Measurements from ENCODE around the gene NOS3. TPM values are rescaled to one million over a fixed set of nuclear protein-coding genes. Genes with fewer than 3 reads are reported as not detected.
A peak's percentile ranks its signal among the peaks of the same experiment; 100 is the strongest.

The NOS3 gene
- total and polyA plus RNA-seq, 9 donors, result 4.9 to 8.9 (median 6.9) TPM

DNA sequence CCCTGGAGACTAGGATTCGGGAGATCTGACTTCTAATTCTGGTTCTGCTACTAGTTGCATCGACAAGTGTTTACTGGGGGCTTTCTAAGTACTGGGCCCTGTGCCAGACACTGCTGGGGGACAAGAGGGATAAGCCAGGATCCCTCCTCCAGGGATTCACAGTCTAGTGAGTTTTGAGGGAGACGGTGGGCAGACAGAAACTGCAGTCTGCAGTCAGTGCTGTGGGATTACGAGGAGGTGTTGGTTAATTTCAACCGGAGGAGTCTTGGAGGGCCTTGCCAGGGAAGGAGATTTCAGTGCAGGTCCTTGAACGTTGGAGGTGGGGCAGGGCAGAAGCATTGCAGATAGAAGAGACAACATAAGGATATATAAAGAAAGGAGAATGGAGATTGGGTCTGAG, 9.2 kb upstream of the NOS3 start:
- no peak for DNase-seq
- Histone ChIP-seq H3K27me3 (ENCODE audit: control insufficient read depth, insufficient read depth, low read length) (peaks cover 44% of the 10 kb centered on the region), H3K27ac (ENCODE audit: low read length) (no peak overlapping the region), H3K36me3 (ENCODE audit: control insufficient read depth, insufficient read depth, low read length) (no peaks in the 10 kb centered on the region), H3K9me3 (replicated peaks; ENCODE audit: control insufficient read depth, low read depth, low read length) (no peaks in the 10 kb centered on the region), H3K4me1 (ENCODE audit: control insufficient read depth, insufficient read depth, low read length) (peaks cover 56% of the 10 kb centered on the region), H3K4me3 (ENCODE audit: low read length) (no peak overlapping the region)
- WGBS (ENCODE audit: insufficient coverage), result 41% methylated on average over 6 of the region's 6 CpGs

GRCh38 chr7:150982351-150982750, 8.5 kb upstream of the NOS3 start:
- WGBS (ENCODE audit: insufficient coverage), result no CpG with 5 or more reads among the region's 3 CpGs
- Histone ChIP-seq H3K4me1 (ENCODE audit: control insufficient read depth, insufficient read depth, low read length) (peaks cover 49% of the 10 kb centered on the region), H3K27ac (ENCODE audit: low read length) (no peak overlapping the region), H3K9me3 (replicated peaks; ENCODE audit: control insufficient read depth, low read depth, low read length) (no peaks in the 10 kb centered on the region), H3K36me3 (ENCODE audit: control insufficient read depth, insufficient read depth, low read length) (no peaks in the 10 kb centered on the region), H3K4me3 (ENCODE audit: low read length) (no peak overlapping the region), H3K27me3 (ENCODE audit: control insufficient read depth, insufficient read depth, low read length) (peaks cover 38% of the 10 kb centered on the region)
- DNase-seq, result peak; percentile 54

DNA sequence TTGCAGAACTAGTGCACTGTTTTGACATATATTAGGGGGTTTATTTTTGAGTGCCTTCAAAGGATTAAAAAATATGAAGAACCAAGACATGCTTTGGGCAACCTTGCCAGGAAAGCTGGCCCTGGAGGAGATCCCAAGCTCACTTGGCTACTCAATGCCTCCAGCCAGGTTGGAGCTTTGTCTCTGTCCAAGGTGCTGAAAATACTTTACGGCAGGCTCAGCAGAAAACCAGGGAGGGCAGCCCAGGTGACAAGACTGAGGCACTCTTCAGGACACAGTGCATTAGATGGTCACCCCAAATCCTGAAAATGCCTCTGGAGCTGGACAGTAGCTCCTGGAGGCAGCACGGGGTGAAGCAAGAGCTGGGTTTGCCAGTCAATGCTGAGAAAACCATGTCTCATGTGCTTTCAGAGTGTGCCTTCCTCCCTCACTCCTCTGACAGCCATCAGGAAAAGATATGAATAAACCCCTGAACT, 6.9 kb upstream of the NOS3 start:
- no peak overlapping the region for H3K4me3 ChIP-seq (ENCODE audit: low read length)
- H3K9me3 ChIP-seq (replicated peaks; ENCODE audit: control insufficient read depth, low read depth, low read length), result no peaks in the 10 kb centered on the region
- no peaks in the 10 kb centered on the region for H3K36me3 ChIP-seq (ENCODE audit: control insufficient read depth, insufficient read depth, low read length)
- H3K4me1 ChIP-seq (ENCODE audit: control insufficient read depth, insufficient read depth, low read length), result peaks cover 50% of the 10 kb centered on the region
- WGBS (ENCODE audit: insufficient coverage), result 0% methylated on average over 2 of the region's 2 CpGs
- H3K27me3 ChIP-seq (ENCODE audit: control insufficient read depth, insufficient read depth, low read length), result peaks cover 36% of the 10 kb centered on the region
- H3K27ac ChIP-seq (ENCODE audit: low read length), result no peak overlapping the region
- peak; percentile 71 for DNase-seq

- Histone ChIP-seq H3K27ac (ENCODE audit: low read length) (no peak overlapping the region), H3K27me3 (ENCODE audit: control insufficient read depth, insufficient read depth, low read length) (peaks cover 19% of the 10 kb centered on the region), H3K4me1 (ENCODE audit: control insufficient read depth, insufficient read depth, low read length) (peaks cover 31% of the 10 kb centered on the region), H3K36me3 (ENCODE audit: control insufficient read depth, insufficient read depth, low read length) (no peaks in the 10 kb centered on the region), H3K4me3 (ENCODE audit: low read length) (no peak overlapping the region), H3K9me3 (replicated peaks; ENCODE audit: control insufficient read depth, low read depth, low read length) (no peaks in the 10 kb centered on the region)
- 3% methylated on average over 6 of the region's 16 CpGs for WGBS (ENCODE audit: insufficient coverage)
- peak; percentile 61 for DNase-seq
Observed at GRCh38 chr7:150986099-150986512, 4.7 kb upstream of the NOS3 start.

DNA sequence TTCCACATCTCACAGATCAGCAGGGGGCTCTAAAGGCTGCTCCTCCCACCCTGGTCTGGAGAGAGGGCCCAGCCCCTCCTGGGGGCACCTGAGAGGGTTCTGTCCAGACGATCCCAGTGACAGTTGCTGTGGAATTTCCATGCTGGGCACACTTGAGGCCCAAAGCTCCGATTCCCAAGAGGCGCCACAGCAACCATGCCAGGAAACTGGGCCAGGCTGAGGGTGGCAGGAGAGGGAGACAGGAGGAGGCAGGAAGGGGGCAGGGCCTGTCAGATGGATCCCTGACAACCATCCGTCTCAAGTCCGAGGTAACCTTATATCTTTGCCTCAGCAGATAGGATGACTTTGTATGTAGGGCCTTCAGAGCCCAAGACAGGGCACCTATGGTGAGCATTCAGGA, 4.3 kb upstream of the NOS3 start:
- DNase-seq, result no peak
- Histone ChIP-seq H3K27ac (ENCODE audit: low read length) (no peak overlapping the region), H3K27me3 (ENCODE audit: control insufficient read depth, insufficient read depth, low read length) (peaks cover 16% of the 10 kb centered on the region), H3K36me3 (ENCODE audit: control insufficient read depth, insufficient read depth, low read length) (no peaks in the 10 kb centered on the region), H3K4me1 (ENCODE audit: control insufficient read depth, insufficient read depth, low read length) (peaks cover 27% of the 10 kb centered on the region), H3K9me3 (replicated peaks; ENCODE audit: control insufficient read depth, low read depth, low read length) (no peaks in the 10 kb centered on the region), H3K4me3 (ENCODE audit: low read length) (no peak overlapping the region)
- 59% methylated on average over 4 of the region's 5 CpGs for WGBS (ENCODE audit: insufficient coverage)

DNA sequence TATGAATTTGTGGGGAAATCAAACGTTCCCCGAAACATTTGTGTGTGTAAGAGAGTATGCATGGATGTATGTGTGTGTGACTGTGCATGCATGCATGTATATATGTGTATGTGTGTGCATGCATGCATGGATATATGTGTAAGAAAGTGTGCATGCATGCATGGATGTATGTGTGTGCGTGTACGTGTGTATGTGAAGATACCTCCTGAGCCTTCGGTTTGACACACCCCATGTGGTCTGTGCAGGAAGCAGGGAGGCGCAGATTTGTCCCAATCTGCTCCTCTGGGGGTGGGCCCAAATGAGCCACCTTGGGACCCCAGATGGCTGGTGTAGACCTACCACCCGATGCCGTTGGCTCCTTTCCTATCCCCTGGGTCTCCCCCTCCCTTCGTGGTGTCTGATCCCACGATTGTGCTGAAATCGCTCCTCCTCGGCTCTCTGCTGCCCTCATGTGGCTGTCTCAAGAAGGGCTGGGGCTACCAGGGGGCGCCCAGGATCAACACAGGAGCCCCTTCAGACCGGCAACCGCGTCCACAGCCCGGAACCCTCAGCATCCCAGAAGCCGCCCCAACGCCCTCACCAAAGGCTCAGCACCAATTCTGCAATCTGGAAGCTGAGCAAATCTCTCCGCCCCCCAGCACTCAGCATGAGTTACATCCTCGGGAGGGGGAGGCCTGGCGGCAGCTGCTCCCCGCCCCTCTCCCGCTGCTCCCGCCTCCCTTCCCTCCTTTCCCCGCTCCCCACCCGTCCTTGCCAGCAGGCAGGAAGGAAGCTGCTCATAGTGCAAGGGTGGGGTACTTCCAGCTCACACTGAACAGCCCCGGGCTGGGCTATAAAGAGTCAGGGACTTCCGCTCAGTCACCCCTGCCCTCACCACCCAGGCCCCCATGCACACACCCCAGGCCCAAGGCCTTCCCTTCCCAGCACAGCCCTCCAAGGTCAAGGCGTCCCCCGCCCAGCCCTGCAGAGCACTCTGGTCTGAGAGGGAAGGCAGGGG, 2.3 kb upstream of the NOS3 start:
- Histone ChIP-seq H3K27me3 (ENCODE audit: control insufficient read depth, insufficient read depth, low read length) (peaks cover 11% of the 10 kb centered on the region), H3K4me3 (ENCODE audit: low read length) (no peak overlapping the region), H3K36me3 (ENCODE audit: control insufficient read depth, insufficient read depth, low read length) (no peaks in the 10 kb centered on the region), H3K27ac (ENCODE audit: low read length) (peak overlapping the region; percentile 73), H3K9me3 (replicated peaks; ENCODE audit: control insufficient read depth, low read depth, low read length) (no peaks in the 10 kb centered on the region), H3K4me1 (ENCODE audit: control insufficient read depth, insufficient read depth, low read length) (peaks cover 15% of the 10 kb centered on the region)
- WGBS (ENCODE audit: insufficient coverage), result 15% methylated on average over 23 of the region's 31 CpGs
- peak; percentile 85 for DNase-seq

DNA sequence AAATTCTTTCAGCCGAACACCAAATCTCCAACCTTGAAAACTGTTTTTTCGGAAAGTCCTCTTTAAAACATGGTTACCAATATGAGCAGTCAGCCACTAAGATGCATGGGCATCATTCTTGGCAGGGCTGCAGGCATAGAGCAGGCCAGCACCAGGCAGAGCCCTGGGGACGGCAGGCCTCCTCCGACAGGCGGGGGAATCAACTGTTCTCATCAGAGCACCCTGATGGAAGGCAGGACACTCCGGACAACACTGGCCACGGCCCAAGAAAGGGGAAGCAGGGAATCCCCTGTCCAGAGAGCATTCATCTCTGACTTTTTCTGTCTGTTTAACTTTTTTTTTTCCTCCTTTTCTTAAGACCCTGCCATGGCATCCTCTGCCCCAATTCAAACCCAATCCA, 1.4 kb upstream of the NOS3 start:
- no peaks in the 10 kb centered on the region for H3K36me3 ChIP-seq (ENCODE audit: control insufficient read depth, insufficient read depth, low read length)
- peak overlapping the region; percentile 73 for H3K27ac ChIP-seq (ENCODE audit: low read length)
- peaks cover 17% of the 10 kb centered on the region for H3K4me1 ChIP-seq (ENCODE audit: control insufficient read depth, insufficient read depth, low read length)
- H3K9me3 ChIP-seq (replicated peaks; ENCODE audit: control insufficient read depth, low read depth, low read length), result no peaks in the 10 kb centered on the region
- no peak for DNase-seq
- 51% methylated on average over 7 of the region's 7 CpGs for WGBS (ENCODE audit: insufficient coverage)
- H3K4me3 ChIP-seq (ENCODE audit: low read length), result no peak overlapping the region
- peaks cover 11% of the 10 kb centered on the region for H3K27me3 ChIP-seq (ENCODE audit: control insufficient read depth, insufficient read depth, low read length)

GRCh38 chr7:150992051-150992640, 1.3 kb downstream of the NOS3 start:
- no peaks in the 10 kb centered on the region for H3K36me3 ChIP-seq (ENCODE audit: control insufficient read depth, insufficient read depth, low read length)
- WGBS (ENCODE audit: insufficient coverage), result 81% methylated on average over 6 of the region's 6 CpGs
- no peaks in the 10 kb centered on the region for H3K9me3 ChIP-seq (replicated peaks; ENCODE audit: control insufficient read depth, low read depth, low read length)
- no peak overlapping the region for H3K27ac ChIP-seq (ENCODE audit: low read length)
- no peak for DNase-seq
- peaks cover 6% of the 10 kb centered on the region for H3K27me3 ChIP-seq (ENCODE audit: control insufficient read depth, insufficient read depth, low read length)
- H3K4me3 ChIP-seq (ENCODE audit: low read length), result no peak overlapping the region
- peaks cover 26% of the 10 kb centered on the region for H3K4me1 ChIP-seq (ENCODE audit: control insufficient read depth, insufficient read depth, low read length)

GRCh38 chr7:150992833-150993302, 2.1 kb downstream of the NOS3 start:
- Histone ChIP-seq H3K36me3 (ENCODE audit: control insufficient read depth, insufficient read depth, low read length) (no peaks in the 10 kb centered on the region), H3K4me1 (ENCODE audit: control insufficient read depth, insufficient read depth, low read length) (peaks cover 26% of the 10 kb centered on the region), H3K27me3 (ENCODE audit: control insufficient read depth, insufficient read depth, low read length) (peaks cover 2% of the 10 kb centered on the region), H3K27ac (ENCODE audit: low read length) (peak overlapping the region; percentile 72), H3K4me3 (ENCODE audit: low read length) (no peak overlapping the region), H3K9me3 (replicated peaks; ENCODE audit: control insufficient read depth, low read depth, low read length) (no peaks in the 10 kb centered on the region)
- no peak for DNase-seq
- no CpG with 5 or more reads among the region's 5 CpGs for WGBS (ENCODE audit: insufficient coverage)

GRCh38 chr7:150993511-150993910, 2.7 kb downstream of the NOS3 start:
- 91% methylated on average over 4 of the region's 14 CpGs for WGBS (ENCODE audit: insufficient coverage)
- Histone ChIP-seq H3K36me3 (ENCODE audit: control insufficient read depth, insufficient read depth, low read length) (no peaks in the 10 kb centered on the region), H3K4me1 (ENCODE audit: control insufficient read depth, insufficient read depth, low read length) (peaks cover 22% of the 10 kb centered on the region), H3K9me3 (replicated peaks; ENCODE audit: control insufficient read depth, low read depth, low read length) (no peaks in the 10 kb centered on the region), H3K4me3 (ENCODE audit: low read length) (peak overlapping the region; percentile 6), H3K27ac (ENCODE audit: low read length) (peak overlapping the region; percentile 72), H3K27me3 (ENCODE audit: control insufficient read depth, insufficient read depth, low read length) (peaks cover 2% of the 10 kb centered on the region)
- DNase-seq, result no peak
